Testis (tissue), 2 donors: Measurements from ENCODE around the gene LIPJ.

Experiments used
- CTCF ChIP-seq, 3 experiments: fragments of 450-650 bp in 2 of 3; fragments of 200-600 bp in 1 of 3; sonication (generic) in 1 of 3; IDR thresholded peaks; one replicate each; pipeline ENCODE4 v1.5.1; 2016 to 2019; ENCODE audit warnings: antibody characterized with exemption in 3 of 3, mild to moderate bottlenecking in 2 of 3, moderate library complexity in 1 of 3
- POLR2A ChIP-seq: fragments of 450-650 bp; IDR thresholded peaks from one replicate; pipeline ENCODE4 v1.6.1; 2017; ENCODE audit warnings: antibody characterized with exemption, mild to moderate bottlenecking, moderate library complexity

GRCh38 chr10:88624840-88625239 lies 38.3 kb downstream of the LIPJ start:
- TF ChIP-seq CTCF (IDR thresholded peaks at IDR 0.05) (no peak), POLR2A (no peak)
